Right lung (tissue), 5 donors: ENCODE measurements around the gene FANCC. TPM values are rescaled to one million over a fixed set of nuclear protein-coding genes. Genes with fewer than 3 reads are reported as not detected.

ENCODE experiments used
- DNase-seq, 2 donors: peaks; one replicate each; pipeline ENCODE4 v3.0.0-alpha.2; 2013
- polyA plus RNA-seq, 5 donors: library from polyadenylated mRNA; unstranded; fragments of 120-200 nt; gene quantifications; one replicate each; pipeline versions ENCODE4 v1.2.1 to v1.2.3, GENCODE V29; 2013; ENCODE audit warnings: inconsistent platforms in 1 of 5, low replicate concordance in 1 of 5; ENCODE audit not compliant: insufficient read length in 5 of 5, insufficient read depth in 1 of 5

The FANCC gene
- polyA plus RNA-seq, 5 donors = 22.7 to 31.7 (median 23.8) TPM

- DNase-seq = no peak
Observed at GRCh38 chr9:95125652-95126051, 191.9 kb downstream of the FANCC start.

GRCh38 chr9:95124582-95125367 lies 192.7 kb downstream of the FANCC start:
- no peak for DNase-seq

GRCh38 chr9:95120781-95121370 lies 196.6 kb downstream of the FANCC start:
- DNase-seq = no peak

- no peak for DNase-seq
Observed at GRCh38 chr9:95118596-95118995, 198.9 kb downstream of the FANCC start.

GRCh38 chr9:95116808-95117204 lies 200.7 kb downstream of the FANCC start:
- no peak for DNase-seq

- no peak for DNase-seq
Observed at GRCh38 chr9:95116002-95116807, 201.3 kb downstream of the FANCC start.

- DNase-seq = no peak
Observed at GRCh38 chr9:95115104-95115503, 202.4 kb downstream of the FANCC start.

- DNase-seq = no peak
Observed at GRCh38 chr9:95112436-95113280, 204.9 kb downstream of the FANCC start.

- no peak for DNase-seq
Observed at GRCh38 chr9:95111716-95112115, 205.8 kb downstream of the FANCC start.

- no peak for DNase-seq
Observed at GRCh38 chr9:95110921-95111525, 206.5 kb downstream of the FANCC start.

- DNase-seq = no peak
Observed at GRCh38 chr9:95109456-95109855, 208.1 kb downstream of the FANCC start.

GRCh38 chr9:95108777-95109176 lies 208.7 kb downstream of the FANCC start:
- no peak for DNase-seq

- DNase-seq = no peak
Observed at GRCh38 chr9:95107976-95108375, 209.5 kb downstream of the FANCC start.

GRCh38 chr9:95107001-95107749 lies 210.3 kb downstream of the FANCC start:
- DNase-seq = no peak

- no peak for DNase-seq
Observed at GRCh38 chr9:95105519-95106287, 211.8 kb downstream of the FANCC start.

- DNase-seq = no peak
Observed at GRCh38 chr9:95104980-95105379, 212.5 kb downstream of the FANCC start.

GRCh38 chr9:95104581-95104960 lies 212.9 kb downstream of the FANCC start:
- no peak for DNase-seq

- no peak for DNase-seq
Observed at GRCh38 chr9:95103871-95104580, 213.5 kb downstream of the FANCC start.

- DNase-seq = no peak
Observed at GRCh38 chr9:95103281-95103771, 214.2 kb downstream of the FANCC start.
